GM18951 (cell line): ENCODE measurements around the gene TUBG2.

Experiments
- POLR2A ChIP-seq: IDR thresholded peaks from 4 replicates; pipeline ENCODE4 v1.6.1; 2011; ENCODE audit warnings: mild to moderate bottlenecking; ENCODE audit not compliant: insufficient read length, insufficient read depth; ENCODE audit errors: extremely low read depth
- in situ Hi-C: fragments of 300-500 bp; cut with MboI; formaldehyde crosslinking; loops from one replicate; pipeline ENCODE4 v1.12.0; 2022; ENCODE audit warnings: low sequenced_read_pairs, mixed read lengths, inconsistent platforms; ENCODE audit not compliant: unreplicated experiment

Gene TUBG2

GRCh38 chr17:42667088-42667951, 8.2 kb downstream of the TUBG2 start:
- in situ Hi-C loops = no loop called here
- no peak for TF ChIP-seq POLR2A

- TF ChIP-seq POLR2A = no peak
- in situ Hi-C loops = no loop called here
Measured at GRCh38 chr17:42669705-42669976, 10.6 kb downstream of the TUBG2 start.

- no peak for TF ChIP-seq POLR2A
Measured at GRCh38 chr17:42669977-42670788, 11.1 kb downstream of the TUBG2 start.

GRCh38 chr17:42670789-42671657, 11.9 kb downstream of the TUBG2 start:
- TF ChIP-seq POLR2A = no peak
- in situ Hi-C loops = loop anchor here (5.0 kb wide), 1 partner anchor 99 kb away; no protein-coding TSS in a partner anchor

More at GRCh38 chr17:42669977-42670788, 11.1 kb downstream of the TUBG2 start:
- in situ Hi-C loops = loop anchor here (5.0 kb wide), 1 partner anchor 98 kb away; no protein-coding TSS in a partner anchor

GRCh38 chr17:42672038-42672437, 13.0 kb downstream of the TUBG2 start:
- in situ Hi-C loops = loop anchor here (5.0 kb wide), 1 partner anchor 100 kb away; no protein-coding TSS in a partner anchor
- TF ChIP-seq POLR2A = no peak

GRCh38 chr17:42673266-42673884, 14.3 kb downstream of the TUBG2 start:
- in situ Hi-C loops = loop anchor here (5.0 kb wide), 1 partner anchor 101 kb away; no protein-coding TSS in a partner anchor
- no peak for TF ChIP-seq POLR2A

- TF ChIP-seq POLR2A = peak; percentile 25
- in situ Hi-C loops = loop anchor here (5.0 kb wide), 1 partner anchor 102 kb away; no protein-coding TSS in a partner anchor
Measured at GRCh38 chr17:42673885-42674754, 15.0 kb downstream of the TUBG2 start.

GRCh38 chr17:42674755-42675347, 15.8 kb downstream of the TUBG2 start:
- in situ Hi-C loops = loop anchor here (5.0 kb wide), 1 partner anchor 103 kb away; no protein-coding TSS in a partner anchor
- no peak for TF ChIP-seq POLR2A

GRCh38 chr17:42675348-42675964, 16.4 kb downstream of the TUBG2 start:
- in situ Hi-C loops = no loop called here
- TF ChIP-seq POLR2A = no peak

- TF ChIP-seq POLR2A = peak; percentile 7
- in situ Hi-C loops = no loop called here
Measured at GRCh38 chr17:42675965-42676423, 16.9 kb downstream of the TUBG2 start.
